CD14-positive monocyte (primary cell): ENCODE results near the gene KRT32. TPM values are rescaled to one million over a fixed set of nuclear protein-coding genes. Genes with fewer than 3 reads are reported as not detected.

Experiments used
- DNase-seq, 3 donors: peaks; one replicate each; pipeline ENCODE4 v3.0.0-alpha.2; 2011 to 2022
- H2AFZ ChIP-seq: 2 replicates; pipeline ENCODE4 v1.6.0; 2012; ENCODE audit warnings: mild to moderate bottlenecking, low read depth, low read length, inconsistent platforms; ENCODE audit not compliant: insufficient read depth, poor library complexity, severe bottlenecking
- H3K27ac ChIP-seq, 2 donors: 1 replicate in 1 of 2; 2 replicates in 1 of 2; pipeline ENCODE4 v1.5.1; 2012 to 2013; ENCODE audit warnings: low read length in 2 of 2, control low read depth in 1 of 2, inconsistent platforms in 1 of 2, low read depth in 1 of 2, mild to moderate bottlenecking in 1 of 2
- H3K27me3 ChIP-seq, 2 donors: one replicate each; pipeline versions ENCODE4 v1.6.0 to v1.6.1; 2011 to 2013; ENCODE audit warnings: low read length in 2 of 2; ENCODE audit not compliant: control insufficient read depth in 2 of 2, insufficient read depth in 2 of 2
- H3K36me3 ChIP-seq, 2 donors: replicated peaks in 1 of 2; 1 replicate in 1 of 2; 2 replicates in 1 of 2; pipeline versions ENCODE4 v1.5.1 to v1.6.1; 2012 to 2013; ENCODE audit warnings: low read length in 2 of 2, control low read depth in 1 of 2, inconsistent platforms in 1 of 2, mild to moderate bottlenecking in 1 of 2; ENCODE audit not compliant: insufficient read depth in 2 of 2, control insufficient read depth in 1 of 2
- H3K4me1 ChIP-seq, 2 donors: 1 replicate in 1 of 2; 2 replicates in 1 of 2; pipeline versions ENCODE4 v1.5.1 to v1.6.1; 2012 to 2013; ENCODE audit warnings: low read length in 2 of 2, control low read depth in 1 of 2, inconsistent platforms in 1 of 2, mild to moderate bottlenecking in 1 of 2, moderate library complexity in 1 of 2; ENCODE audit not compliant: insufficient read depth in 2 of 2, control insufficient read depth in 1 of 2
- H3K4me2 ChIP-seq: replicated peaks from 2 replicates; pipeline ENCODE3; 2012; ENCODE audit warnings: low read length, moderate library complexity, mild to moderate bottlenecking; ENCODE audit not compliant: poor library complexity, severe bottlenecking; ENCODE audit errors: extremely low read depth
- H3K4me3 ChIP-seq, 3 experiments: fragments of 200-600 bp in 1 of 3; sonication (generic) in 1 of 3; replicated peaks in 1 of 3; 1 replicate in 2 of 3; 2 replicates in 1 of 3; pipeline ENCODE4 v1.5.1; 2011 to 2013; ENCODE audit warnings: low read length in 3 of 3, mild to moderate bottlenecking in 3 of 3, control low read depth in 2 of 3, low read depth in 2 of 3, inconsistent platforms in 1 of 3, moderate library complexity in 1 of 3
- H3K79me2 ChIP-seq: 2 replicates; pipeline ENCODE4 v1.6.0; 2012; ENCODE audit warnings: mild to moderate bottlenecking, control low read depth, inconsistent platforms, low read length, moderate library complexity; ENCODE audit not compliant: insufficient read depth
- H3K9ac ChIP-seq: 2 replicates; pipeline ENCODE4 v1.6.0; 2017; ENCODE audit warnings: low read length, mild to moderate bottlenecking; ENCODE audit not compliant: insufficient read depth, poor library complexity, severe bottlenecking
- H3K9me3 ChIP-seq, 2 donors: replicated peaks in 1 of 2; 1 replicate in 1 of 2; 2 replicates in 1 of 2; pipeline versions ENCODE4 v1.5.1 to v1.6.1; 2012 to 2013; ENCODE audit warnings: low read length in 2 of 2, control low read depth in 1 of 2; ENCODE audit not compliant: control insufficient read depth in 1 of 2, insufficient read depth in 1 of 2
- H4K20me1 ChIP-seq: 2 replicates; pipeline ENCODE4 v1.6.0; 2012; ENCODE audit warnings: mild to moderate bottlenecking, low read length, control low read depth, moderate library complexity; ENCODE audit not compliant: insufficient read depth
- H3K27ac Mint-ChIP-seq, 7 donors: one replicate each; pipeline ENCODE4 v1.8.0; 2020; ENCODE audit warnings: mild to moderate bottlenecking in 7 of 7, mixed read lengths in 7 of 7, moderate library complexity in 6 of 7, inconsistent platforms in 2 of 7
- H3K27me3 Mint-ChIP-seq, 3 donors: one replicate each; pipeline ENCODE4 v1.8.0; 2021 to 2022; ENCODE audit warnings: low read depth in 3 of 3, mild to moderate bottlenecking in 3 of 3, mixed read lengths in 3 of 3, moderate library complexity in 3 of 3, inconsistent platforms in 1 of 3
- H3K36me3 Mint-ChIP-seq, 2 donors: one replicate each; pipeline ENCODE4 v1.8.0; 2020; ENCODE audit warnings: mixed read lengths in 2 of 2, inconsistent platforms in 1 of 2, mild to moderate bottlenecking in 1 of 2
- H3K4me1 Mint-ChIP-seq: one replicate; pipeline ENCODE4 v1.8.0; 2020; ENCODE audit warnings: mild to moderate bottlenecking, mixed read lengths
- H3K4me3 Mint-ChIP-seq, 2 donors: one replicate each; pipeline ENCODE4 v1.8.0; 2020; ENCODE audit warnings: mild to moderate bottlenecking in 2 of 2, mixed read lengths in 2 of 2, moderate library complexity in 1 of 2
- H3K9me3 Mint-ChIP-seq, 7 donors: one replicate each; pipeline ENCODE4 v1.8.0; 2020 to 2022; ENCODE audit warnings: mixed read lengths in 7 of 7, mild to moderate bottlenecking in 6 of 7, moderate library complexity in 6 of 7, inconsistent platforms in 2 of 7
- CTCF ChIP-seq: fragments of 200-600 bp; IDR thresholded peaks from one replicate; pipeline ENCODE4 v1.8.0; 2022; ENCODE audit warnings: antibody characterized with exemption, mild to moderate bottlenecking
- WGBS: methylation state at CpG from one replicate; pipeline ENCODE4 v1.1.5; 2013; ENCODE audit warnings: missing lambda C conversion rate; ENCODE audit not compliant: insufficient coverage; 5-methylcytosine and 5-hydroxymethylcytosine counted together
- intact Hi-C, 2 donors: fragments of 100-400 bp; cut with micrococcal nuclease; formaldehyde crosslinking; loops; one replicate each; pipeline versions ENCODE4 v1.15.0 to v1.15.1; 2023
- polyA plus RNA-seq, 3 donors: library from polyadenylated mRNA; depleted of rRNA in 1 of 3; unstranded in 2 of 3; stranded (reverse) in 1 of 3; fragments of 300-500 nt in 2 of 3; fragments of >200 nt in 1 of 3; fragmentation: Illumina TruSeq in 2 of 3; gene quantifications; 1 replicate in 2 of 3; 2 replicates in 1 of 3; pipeline ENCODE4 v1.2.3, GENCODE V29; 2012 to 2021

KRT32 gene
- polyA plus RNA-seq, 3 donors = not detected

GRCh38 chr17:41439375-41439774 lies 27.8 kb downstream of the KRT32 start:
- no peaks in the 10 kb centered on the region for H3K79me2 ChIP-seq
- H3K27ac Mint-ChIP-seq = no peak overlapping the region
- 72% methylated on average over 3 of the region's 5 CpGs for WGBS

GRCh38 chr17:41437769-41438168 lies 29.4 kb downstream of the KRT32 start:
- DNase-seq = no peak
- WGBS = 92% methylated on average over 9 of the region's 9 CpGs
- Histone ChIP-seq H3K79me2 (no peaks in the 10 kb centered on the region), H3K4me3 (no peak overlapping the region), H3K4me2 (no peak overlapping the region), H3K27me3 (no peaks in the 10 kb centered on the region), H3K9ac (no peak overlapping the region), H3K36me3 (no peaks in the 10 kb centered on the region), H3K9me3 (no peaks in the 10 kb centered on the region), H3K4me1 (no peaks in the 10 kb centered on the region), H4K20me1 (no peaks in the 10 kb centered on the region), H3K27ac (no peak overlapping the region), H2AFZ (no peak overlapping the region)
- TF ChIP-seq CTCF = no peak
- H3K27me3 Mint-ChIP-seq = peaks cover 7 to 13% (median 8%) of the 10 kb centered on the region in 3 donors
- peaks cover 0 to 3% (median 0%) of the 10 kb centered on the region in 7 donors for H3K9me3 Mint-ChIP-seq
- peaks cover 1% of the 10 kb centered on the region for H3K4me1 Mint-ChIP-seq
- H3K36me3 Mint-ChIP-seq = no peaks in the 10 kb centered on the region
- intact Hi-C loops = no loop called here
- H3K27ac Mint-ChIP-seq = no peak overlapping the region
- no peak overlapping the region for H3K4me3 Mint-ChIP-seq

More at GRCh38 chr17:41439375-41439774, 27.8 kb downstream of the KRT32 start:
- Histone ChIP-seq H3K4me3 (no peak overlapping the region), H3K4me1 (no peaks in the 10 kb centered on the region), H3K9me3 (no peaks in the 10 kb centered on the region), H3K4me2 (no peak overlapping the region), H2AFZ (no peak overlapping the region), H3K36me3 (no peaks in the 10 kb centered on the region), H4K20me1 (no peaks in the 10 kb centered on the region), H3K27me3 (peaks cover 0 to 3% of the 10 kb centered on the region in 2 donors), H3K27ac (no peak overlapping the region), H3K9ac (no peak overlapping the region)
- no peaks in the 10 kb centered on the region for H3K4me1 Mint-ChIP-seq
- intact Hi-C loops = no loop called here
- H3K36me3 Mint-ChIP-seq = no peaks in the 10 kb centered on the region
- TF ChIP-seq CTCF = no peak
- peaks cover 7 to 19% (median 8%) of the 10 kb centered on the region in 3 donors for H3K27me3 Mint-ChIP-seq
- peaks cover 0 to 3% (median 0%) of the 10 kb centered on the region in 7 donors for H3K9me3 Mint-ChIP-seq
- no peak overlapping the region for H3K4me3 Mint-ChIP-seq
- DNase-seq = no peak
